K562 (cell line): ENCODE results near the gene DAP. TPM values are rescaled to one million over a fixed set of nuclear protein-coding genes. Genes with fewer than 3 reads are reported as not detected.

Experiments
- ATAC-seq: fragments of 200-7000 bp; cut with Tn5 transposase; 3 replicates; pipeline ENCODE4 v1.9.1; 2020; ENCODE audit warnings: moderate library complexity
- BruUV-seq: library from RNA; stranded (reverse); fragments of 400-500 nt; replicated peaks from 2 replicates; lab custom pipeline; 2021; lab: Mats Ljungman, UMichigan
- CTCF ChIA-PET: fragments of 300-600 bp; formaldehyde crosslinking; extraction: SDS; loops from one replicate; lab custom pipeline; 2021; ENCODE audit warnings: low intra/inter-chr PET ratio; lab: Yijun Ruan, JAX
- POLR2A ChIA-PET: fragments of 300-600, 350-650 bp; sonication (Branson Sonifier 250); formaldehyde crosslinking; extraction: SDS; loops from one replicate; lab custom pipeline; 2021; ENCODE audit warnings: antibody characterized with exemption, inconsistent platforms; lab: Yijun Ruan, JAX
- DNase-seq, 4 experiments: peaks; one replicate each; pipeline versions ENCODE4 v3.0.0 to v3.0.0-alpha.2; 2011 to 2018; ENCODE audit warnings: low spot score in 3 of 4, mixed read lengths in 3 of 4; ENCODE audit errors: extremely low read depth in 1 of 4
- FAIRE-seq: peaks from 2 replicates; lab custom pipeline; 2011; peaks lifted over from hg19 to GRCh38; lab: Jason Lieb, UNC
- H2AFZ ChIP-seq: 2 replicates; pipeline ENCODE4 v1.6.0; 2011; ENCODE audit warnings: low read depth, low read length, control low read depth, inconsistent platforms
- H3K27ac ChIP-seq: fragments of 200-600 bp; 3 replicates; pipeline ENCODE4 v1.8.0; 2011; ENCODE audit warnings: low read depth, mild to moderate bottlenecking, control low read depth, inconsistent platforms, low read length, moderate library complexity, mixed read lengths; ENCODE audit errors: extremely low read depth
- H3K27me3 ChIP-seq, 2 experiments: fragments of 300-600 bp in 1 of 2; 2 replicates in 1 of 2; 3 replicates in 1 of 2; pipeline versions ENCODE4 v1.6.0 to v1.8.0; 2011; ENCODE audit warnings: inconsistent platforms in 2 of 2, low read length in 2 of 2, mild to moderate bottlenecking in 1 of 2, mixed read lengths in 1 of 2, moderate library complexity in 1 of 2; ENCODE audit not compliant: control insufficient read depth in 2 of 2, insufficient read depth in 2 of 2
- H3K36me3 ChIP-seq: fragments of 300-600 bp; 3 replicates; pipeline ENCODE4 v1.8.0; 2011; ENCODE audit warnings: mild to moderate bottlenecking, low read length, inconsistent platforms; ENCODE audit not compliant: control insufficient read depth, insufficient read depth
- H3K4me1 ChIP-seq, 2 experiments: fragments of 200-600 bp in 1 of 2; replicated peaks in 1 of 2; 2 replicates in 1 of 2; 3 replicates in 1 of 2; pipeline versions ENCODE4 v1.5.1 to v1.8.0; 2011; ENCODE audit warnings: inconsistent platforms in 2 of 2, low read length in 2 of 2, mild to moderate bottlenecking in 1 of 2, mixed read lengths in 1 of 2, moderate library complexity in 1 of 2; ENCODE audit not compliant: control insufficient read depth in 2 of 2, insufficient read depth in 2 of 2
- H3K4me2 ChIP-seq: 2 replicates; pipeline ENCODE4 v1.6.1; 2011; ENCODE audit warnings: low read length, control low read depth, inconsistent platforms, mixed read lengths; ENCODE audit not compliant: insufficient read depth
- H3K4me3 ChIP-seq: fragments of 200-600 bp; sonication (generic), shearing (Covaris generic); 2 replicates; pipeline ENCODE4 v1.5.1; 2016; ENCODE audit warnings: control low read depth, inconsistent platforms
- H3K79me2 ChIP-seq: fragments of 200-600 bp; 3 replicates; pipeline ENCODE4 v1.8.0; 2011; ENCODE audit warnings: low read length, inconsistent platforms; ENCODE audit not compliant: control insufficient read depth, insufficient read depth
- H3K9ac ChIP-seq, 2 experiments: 2 replicates each; pipeline versions ENCODE4 v1.6.0 to v1.6.1; 2011; ENCODE audit warnings: low read depth in 2 of 2, low read length in 2 of 2, control low read depth in 1 of 2, inconsistent platforms in 1 of 2, mild to moderate bottlenecking in 1 of 2, mixed read lengths in 1 of 2; ENCODE audit not compliant: insufficient read depth in 1 of 2
- H3K9me1 ChIP-seq: one replicate; pipeline ENCODE4 v1.6.0; 2011; ENCODE audit warnings: inconsistent platforms, mild to moderate bottlenecking, low read length, moderate library complexity; ENCODE audit not compliant: control insufficient read depth, insufficient read depth
- H3K9me3 ChIP-seq: replicated peaks from 2 replicates; pipeline ENCODE4 v1.5.1; 2011; ENCODE audit warnings: low read depth, low read length, inconsistent platforms; ENCODE audit not compliant: control insufficient read depth, insufficient read depth
- H4K20me1 ChIP-seq: replicated peaks from 2 replicates; pipeline ENCODE4 v1.6.1; 2011; ENCODE audit warnings: low read length, inconsistent platforms, mixed read lengths; ENCODE audit not compliant: control insufficient read depth, insufficient read depth
- CXXC5 ChIP-seq: fragments of 250-450 bp; sonication (Bioruptor Pico); IDR thresholded peaks from 2 replicates; pipeline ENCODE4 v1.8.0; 2022; ENCODE audit warnings: inconsistent platforms, mild to moderate bottlenecking, moderate library complexity
- EHMT2 ChIP-seq: fragments of 450-650 bp; IDR thresholded peaks from 2 replicates; pipeline ENCODE4 v1.6.1; 2018; ENCODE audit warnings: antibody characterized with exemption
- KDM1A ChIP-seq, 2 experiments: fragments of 450-650 bp; IDR thresholded peaks; 2 replicates each; pipeline ENCODE4 v1.6.1; 2016; ENCODE audit warnings: mild to moderate bottlenecking in 2 of 2
- RBBP5 ChIP-seq: fragments of 200-600 bp; sonication (generic); IDR thresholded peaks from 2 replicates; pipeline ENCODE4 v1.6.1; 2012; ENCODE audit warnings: borderline replicate concordance, mild to moderate bottlenecking, low read length, control low read depth, inconsistent platforms; ENCODE audit not compliant: insufficient read depth, poor library complexity, severe bottlenecking
- TAF15 ChIP-seq: fragments of 200-400 bp; formaldehyde crosslinking; IDR thresholded peaks from 2 replicates; pipeline ENCODE4 v1.6.1; 2017; ENCODE audit warnings: mild to moderate bottlenecking, low read depth, low read length, moderate library complexity
- TSC22D4 ChIP-seq: fragments of 450-650 bp; IDR thresholded peaks from 2 replicates; pipeline ENCODE4 v1.6.1; 2016; ENCODE audit warnings: missing genetic modification characterization, missing biosample characterization, control low read depth
- WGBS: fragments of 100-300 bp; shearing (Covaris generic); methylation state at CpG from one replicate; pipeline ENCODE4 v1.1.6; 2016; ENCODE audit warnings: low coverage, mixed read lengths; ENCODE audit not compliant: insufficient coverage; ENCODE audit errors: missing lambda C conversion rate; 5-methylcytosine and 5-hydroxymethylcytosine counted together
- in situ Hi-C: fragments of 300-500 bp; cut with MboI; formaldehyde crosslinking; loops from 4 replicates; pipeline ENCODE4 v1.15.0; 2018; ENCODE audit warnings: inconsistent platforms, mixed read lengths
- intact Hi-C: fragments of 100-400 bp; cut with micrococcal nuclease; formaldehyde crosslinking; loops from 2 replicates; pipeline ENCODE4 v1.14.2; 2022
- polyA plus RNA-seq, 8 experiments: library from polyadenylated mRNA; depleted of rRNA in 4 of 8; stranded (reverse) in 5 of 8; unstranded in 3 of 8; fragments of >200 nt; fragmentation: Nextera tagmentation in 2 of 8; fragmentation: Illumina TruSeq in 1 of 8; extraction: Ambion mirVana in 2 of 8; extraction: Trizol in 1 of 8; gene quantifications; 2 replicates each; pipeline versions ENCODE4 v1.2.1 to v1.2.3, GENCODE V29; 2011 to 2014; ENCODE audit warnings: inconsistent platforms in 1 of 8, missing spikeins in 1 of 8
- total RNA-seq, 7 experiments: library from RNA; depleted of rRNA in 6 of 7; stranded (reverse); fragments of >200 nt in 6 of 7; fragmentation: Illumina TruSeq in 2 of 7; extraction: Trizol in 2 of 7; gene quantifications; 2 replicates each; pipeline versions ENCODE4 v1.2.1 to v1.2.3, GENCODE V29; 2011 to 2021; ENCODE audit warnings: low replicate concordance in 1 of 7

The DAP gene
- total and polyA plus RNA-seq, 9 of the 15 experiments (the other 6 are each of a cell fraction or from before 2014, with no cell fraction given) = 14.1 to 151 (median 34.5) TPM

DNA sequence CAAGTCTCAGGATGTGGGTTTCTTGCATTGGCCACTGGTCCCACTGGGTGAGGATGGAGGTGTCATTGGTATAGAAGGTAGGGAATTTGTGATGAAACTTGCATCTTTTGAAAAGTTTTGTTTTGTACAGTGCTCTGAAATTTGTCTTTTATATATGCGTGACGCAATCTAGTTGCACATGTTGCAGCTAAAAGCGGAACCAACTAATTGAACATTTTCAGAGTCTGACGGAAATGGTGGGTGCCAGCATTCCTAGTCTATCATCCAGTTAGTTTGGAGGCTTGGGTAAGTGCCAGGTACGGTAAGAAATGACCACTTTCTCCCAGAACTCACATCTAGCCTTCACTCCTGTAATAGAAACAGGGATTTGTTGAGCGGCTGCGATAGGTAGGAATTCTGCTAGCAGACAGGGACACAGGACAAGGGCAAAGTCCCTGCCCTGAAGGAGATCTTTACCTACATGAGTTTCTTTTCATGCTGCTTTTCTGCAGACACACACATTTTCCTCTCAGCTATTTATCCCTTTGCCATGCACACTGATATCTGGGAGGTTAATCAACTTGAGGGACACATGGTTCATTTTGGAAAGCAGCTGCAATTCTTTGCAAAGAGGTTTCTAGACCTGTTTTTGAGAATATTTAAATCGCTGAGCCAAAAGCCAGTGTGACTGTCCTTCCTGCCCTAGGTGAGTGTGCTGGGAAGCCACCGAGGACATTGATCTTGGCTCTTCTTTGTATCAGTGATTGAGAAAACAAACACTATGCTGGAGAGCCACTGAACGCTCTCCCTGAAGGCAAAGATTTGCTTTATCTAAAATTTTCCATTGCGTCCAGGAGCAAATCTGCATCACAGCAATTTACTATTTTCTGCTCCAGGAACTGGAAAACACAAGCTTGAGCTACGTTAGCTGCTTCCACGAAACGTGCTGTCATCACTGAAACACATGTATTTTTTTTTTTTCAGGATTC is 89.7 kb downstream of the DAP start (continued):
- no peak for TF ChIP-seq TAF15
- TF ChIP-seq, all 486 proteins: peak for 3

DNA sequence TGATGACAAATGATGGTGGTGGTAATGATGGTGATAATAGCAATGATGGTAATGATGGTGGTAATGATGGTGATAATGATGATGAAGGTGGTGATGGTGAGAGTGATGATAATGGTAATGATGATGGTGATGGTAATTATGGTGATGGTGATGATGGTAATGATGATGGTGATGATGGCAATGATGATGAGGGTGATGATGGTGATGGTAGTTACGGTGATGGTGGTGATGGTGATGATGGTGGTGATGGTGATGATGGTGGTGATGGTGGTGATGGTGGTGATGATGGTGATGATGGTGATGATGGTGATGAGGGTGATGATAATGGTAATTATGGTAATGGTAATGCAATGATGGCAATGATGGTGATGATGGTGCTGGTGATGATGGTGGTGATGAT is 91.1 kb downstream of the DAP start:
- Histone ChIP-seq H4K20me1 (peaks cover 2% of the 10 kb centered on the region; the same call in 1 of the 2 replicates), H3K4me3 (no peak overlapping the region), H3K27me3 (peaks cover 16 to 46% of the 10 kb centered on the region in 2 experiments), H3K9me1 (no peaks in the 10 kb centered on the region), H2AFZ (no peak overlapping the region), H3K9me3 (no peaks in the 10 kb centered on the region), H3K27ac (no peak overlapping the region), H3K9ac (no peak overlapping the region), H3K79me2 (no peaks in the 10 kb centered on the region), H3K4me2 (no peak overlapping the region), H3K4me1 (no peaks in the 10 kb centered on the region; a peak in 2 of 5 replicates), H3K36me3 (no peaks in the 10 kb centered on the region)
- 0 out of 4 replicates have a peak, but pooled peaks of 1 of the 2 experiments have one; percentile 24 for TF ChIP-seq KDM1A (IDR thresholded peaks at IDR 0.05)
- TF ChIP-seq RBBP5 = no peak
- no peak for TF ChIP-seq CXXC5
- TF ChIP-seq EHMT2 = peak; percentile 40; the same call in 1 of the 2 replicates
- peak; percentile 93; the same call in 1 of the 2 replicates for TF ChIP-seq TSC22D4 (tag)
- ATAC-seq (no peak), FAIRE-seq (no peak), DNase-seq (no peak)
- CTCF ChIA-PET = no interaction called here
- in situ Hi-C loops (no loop called here), intact Hi-C loops (no loop called here)
- BruUV-seq = no TSS peak
- 0% methylated on average over 1 of the region's 1 CpG for WGBS
- POLR2A ChIA-PET = no interaction called here
